ENCODE results near the gene WDR36.

WDR36 gene

DNA sequence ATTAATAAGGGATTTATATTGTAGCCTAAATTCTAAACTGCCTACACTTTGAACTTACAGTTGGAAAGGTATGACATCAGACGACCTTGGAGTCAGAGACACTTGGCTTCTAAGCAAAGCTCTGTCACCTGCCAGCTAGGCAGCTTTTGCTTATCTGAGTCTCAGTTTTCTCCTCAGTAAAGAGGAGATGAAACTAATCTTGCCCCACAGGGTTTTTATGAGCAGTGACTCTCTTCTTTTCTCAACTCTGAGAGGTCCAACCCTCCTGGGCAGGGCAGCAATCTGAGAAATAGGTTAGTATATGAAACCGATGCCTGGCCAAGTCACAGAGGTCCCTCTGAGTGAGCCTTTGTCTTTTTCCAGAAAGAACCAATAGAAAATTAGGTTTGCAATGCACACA lies 53.9 kb downstream of the WDR36 start:
- no peaks in the 10 kb centered on the region for H3K36me3 ChIP-seq (ENCODE audit: control insufficient read depth, insufficient read depth, low read length)
- H3K4me3 ChIP-seq (ENCODE audit: low read length) = no peak overlapping the region
- H3K9ac ChIP-seq (ENCODE audit: low read length) = no peak overlapping the region
- no peaks in the 10 kb centered on the region for H3K27me3 ChIP-seq (ENCODE audit: control insufficient read depth, insufficient read depth, low read length)
- H3K9me3 ChIP-seq (ENCODE audit: control insufficient read depth, low read length) = no peaks in the 10 kb centered on the region
- no peaks in the 10 kb centered on the region for H3K4me1 ChIP-seq (ENCODE audit: control insufficient read depth, insufficient read depth, low read length)

DNA sequence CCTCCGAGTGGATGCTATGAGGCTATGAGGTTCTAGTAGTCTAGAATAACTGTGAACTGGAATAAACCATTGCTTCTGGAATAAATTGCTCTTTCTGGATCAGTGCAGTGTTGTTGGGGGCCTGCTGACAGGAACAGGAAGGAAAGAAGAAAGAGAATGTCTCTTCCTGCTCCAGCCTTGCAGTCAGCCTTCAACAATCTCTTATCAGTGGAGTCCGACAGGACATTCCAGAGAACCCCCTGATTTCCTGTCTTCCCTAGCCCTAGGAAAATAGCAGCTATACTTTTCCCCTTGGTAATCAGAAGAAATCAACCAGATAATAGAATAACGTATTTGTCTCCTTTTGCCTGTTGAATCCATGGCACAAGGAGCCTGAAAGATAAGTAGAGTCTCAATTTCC lies 55.4 kb downstream of the WDR36 start:
- Histone ChIP-seq H3K27me3 (ENCODE audit: control insufficient read depth, insufficient read depth, low read length) (no peaks in the 10 kb centered on the region), H3K36me3 (ENCODE audit: control insufficient read depth, insufficient read depth, low read length) (no peaks in the 10 kb centered on the region), H3K9ac (ENCODE audit: low read length) (no peak overlapping the region), H3K4me1 (ENCODE audit: control insufficient read depth, insufficient read depth, low read length) (no peaks in the 10 kb centered on the region), H3K9me3 (ENCODE audit: control insufficient read depth, low read length) (no peaks in the 10 kb centered on the region), H3K4me3 (ENCODE audit: low read length) (no peak overlapping the region)

DNA sequence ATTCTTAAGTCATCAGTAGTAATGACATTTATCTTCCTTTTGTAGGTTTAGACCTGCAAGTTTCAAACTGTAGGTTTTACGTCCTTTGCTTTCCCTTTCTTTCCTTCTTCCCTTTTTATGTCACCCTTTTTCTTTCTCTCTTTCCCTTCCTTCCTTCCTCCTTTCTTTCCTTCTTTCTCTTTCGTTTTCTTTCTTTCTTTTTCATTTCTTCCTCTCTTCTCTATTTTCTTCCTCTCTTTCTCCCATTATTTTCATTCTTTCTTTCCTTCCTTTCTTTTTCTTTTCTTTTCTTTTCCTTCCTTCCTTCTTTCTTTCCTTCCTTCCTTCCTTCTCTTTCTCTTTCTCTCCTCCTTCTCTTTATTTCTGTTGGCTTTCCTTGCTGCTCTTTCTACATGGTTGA lies 59.9 kb downstream of the WDR36 start:
- no peaks in the 10 kb centered on the region for H3K27me3 ChIP-seq (ENCODE audit: control insufficient read depth, insufficient read depth, low read length)
- no peaks in the 10 kb centered on the region for H3K4me1 ChIP-seq (ENCODE audit: control insufficient read depth, insufficient read depth, low read length)
- no peaks in the 10 kb centered on the region for H3K36me3 ChIP-seq (ENCODE audit: control insufficient read depth, insufficient read depth, low read length)
- no peak overlapping the region for H3K9ac ChIP-seq (ENCODE audit: low read length)
- H3K9me3 ChIP-seq (ENCODE audit: control insufficient read depth, low read length) = no peaks in the 10 kb centered on the region
- no peak overlapping the region for H3K4me3 ChIP-seq (ENCODE audit: low read length)

DNA sequence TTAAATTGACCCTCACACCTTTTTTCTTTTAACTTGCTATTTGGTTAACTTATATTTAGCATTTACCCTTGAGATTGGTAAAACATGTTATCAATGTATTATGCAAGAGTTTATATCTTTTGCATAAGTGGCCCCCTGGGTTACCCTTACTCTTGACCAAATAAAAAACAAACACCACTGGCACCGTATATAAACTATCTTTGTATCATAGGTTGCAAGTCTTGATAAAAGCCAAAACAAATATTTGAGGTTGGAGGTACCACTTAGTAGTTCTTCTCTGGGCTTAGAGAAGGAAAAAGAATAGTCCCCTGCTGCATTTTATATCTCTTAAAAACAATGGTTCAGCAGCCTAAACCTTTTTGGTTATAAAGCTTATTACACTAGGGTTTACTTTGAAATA lies 61.3 kb downstream of the WDR36 start:
- H3K4me3 ChIP-seq (ENCODE audit: low read length) = no peak overlapping the region
- no peaks in the 10 kb centered on the region for H3K9me3 ChIP-seq (ENCODE audit: control insufficient read depth, low read length)
- no peaks in the 10 kb centered on the region for H3K36me3 ChIP-seq (ENCODE audit: control insufficient read depth, insufficient read depth, low read length)
- no peaks in the 10 kb centered on the region for H3K4me1 ChIP-seq (ENCODE audit: control insufficient read depth, insufficient read depth, low read length)
- H3K27me3 ChIP-seq (ENCODE audit: control insufficient read depth, insufficient read depth, low read length) = no peaks in the 10 kb centered on the region
- no peak overlapping the region for H3K9ac ChIP-seq (ENCODE audit: low read length)

DNA sequence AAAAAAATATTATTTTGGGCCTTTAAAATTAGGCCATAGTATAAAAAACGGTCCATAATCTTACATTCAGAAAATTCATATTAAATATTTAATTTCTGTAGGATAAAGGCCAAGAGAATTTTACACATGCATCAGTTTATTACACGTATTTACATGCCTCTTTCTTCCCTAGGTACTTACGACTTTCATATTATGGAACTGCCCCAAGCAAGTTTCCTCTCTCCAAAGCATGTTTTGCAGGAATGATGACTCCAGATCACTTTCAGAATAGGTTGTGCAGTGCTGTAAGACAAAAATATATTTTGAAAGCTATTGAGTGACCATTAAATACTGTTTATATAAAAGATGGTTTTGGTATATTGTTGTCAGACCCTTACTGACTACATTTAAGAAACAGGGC lies 61.8 kb downstream of the WDR36 start:
- H3K4me1 ChIP-seq (ENCODE audit: control insufficient read depth, insufficient read depth, low read length) = no peaks in the 10 kb centered on the region
- no peak overlapping the region for H3K9ac ChIP-seq (ENCODE audit: low read length)
- H3K36me3 ChIP-seq (ENCODE audit: control insufficient read depth, insufficient read depth, low read length) = no peaks in the 10 kb centered on the region
- no peaks in the 10 kb centered on the region for H3K27me3 ChIP-seq (ENCODE audit: control insufficient read depth, insufficient read depth, low read length)
- no peaks in the 10 kb centered on the region for H3K9me3 ChIP-seq (ENCODE audit: control insufficient read depth, low read length)
- no peak overlapping the region for H3K4me3 ChIP-seq (ENCODE audit: low read length)

DNA sequence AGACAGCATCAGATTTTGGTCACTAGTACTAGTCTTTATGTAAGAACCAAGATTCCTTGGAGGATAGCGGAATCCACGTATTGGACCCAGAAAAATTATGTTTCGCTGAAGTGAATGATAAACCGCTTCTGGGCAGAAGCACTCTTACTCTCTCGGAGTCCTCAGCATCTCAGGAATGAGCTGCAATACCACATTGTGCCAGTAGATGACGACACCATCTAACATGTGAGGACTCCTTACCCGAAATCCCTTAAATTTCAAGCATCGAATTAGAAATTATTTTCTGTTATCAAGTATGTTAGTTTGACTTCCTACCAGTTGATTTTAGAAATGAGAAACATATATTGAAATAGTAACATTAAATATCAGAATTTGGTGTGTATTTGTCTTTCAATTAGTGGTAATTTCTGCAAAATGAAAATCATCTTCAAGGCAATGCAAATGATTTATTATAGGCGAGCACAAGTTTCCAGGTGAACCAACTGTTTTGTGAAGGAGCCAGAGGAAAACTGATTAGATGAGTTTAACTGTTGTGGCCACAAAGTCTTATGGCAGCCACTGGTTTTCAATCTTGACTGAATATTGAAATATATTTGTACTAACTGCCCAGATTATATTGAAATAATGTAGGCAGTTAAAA lies 66.1 kb downstream of the WDR36 start:
- Histone ChIP-seq H3K9me3 (ENCODE audit: control insufficient read depth, low read length) (no peaks in the 10 kb centered on the region), H3K4me3 (ENCODE audit: low read length) (no peak overlapping the region), H3K9ac (ENCODE audit: low read length) (no peak overlapping the region), H3K36me3 (ENCODE audit: control insufficient read depth, insufficient read depth, low read length) (no peaks in the 10 kb centered on the region), H3K27me3 (ENCODE audit: control insufficient read depth, insufficient read depth, low read length) (no peaks in the 10 kb centered on the region), H3K4me1 (ENCODE audit: control insufficient read depth, insufficient read depth, low read length) (no peaks in the 10 kb centered on the region)

DNA sequence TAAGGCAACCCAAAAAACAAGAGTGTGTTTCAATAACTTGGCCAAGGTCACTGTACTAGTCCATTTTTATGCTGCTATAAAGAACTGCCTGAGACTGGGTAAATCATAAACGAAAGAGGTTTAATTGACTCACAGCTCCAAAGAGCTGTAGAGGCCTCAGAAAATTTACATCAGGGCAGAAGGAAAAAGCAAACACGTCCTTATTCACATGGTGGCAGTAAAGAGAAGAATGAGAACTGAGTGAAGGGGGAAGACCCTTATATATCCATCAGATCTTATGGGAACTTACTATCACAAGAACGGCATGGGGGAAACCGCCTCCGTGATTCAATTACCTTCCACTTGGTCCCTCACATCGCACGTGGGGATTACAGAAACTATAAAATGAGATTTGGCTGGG lies 67.7 kb downstream of the WDR36 start:
- Histone ChIP-seq H3K4me1 (ENCODE audit: control insufficient read depth, insufficient read depth, low read length) (no peaks in the 10 kb centered on the region), H3K27me3 (ENCODE audit: control insufficient read depth, insufficient read depth, low read length) (no peaks in the 10 kb centered on the region), H3K36me3 (ENCODE audit: control insufficient read depth, insufficient read depth, low read length) (no peaks in the 10 kb centered on the region), H3K9ac (ENCODE audit: low read length) (no peak overlapping the region), H3K9me3 (ENCODE audit: control insufficient read depth, low read length) (no peaks in the 10 kb centered on the region), H3K4me3 (ENCODE audit: low read length) (no peak overlapping the region)

DNA sequence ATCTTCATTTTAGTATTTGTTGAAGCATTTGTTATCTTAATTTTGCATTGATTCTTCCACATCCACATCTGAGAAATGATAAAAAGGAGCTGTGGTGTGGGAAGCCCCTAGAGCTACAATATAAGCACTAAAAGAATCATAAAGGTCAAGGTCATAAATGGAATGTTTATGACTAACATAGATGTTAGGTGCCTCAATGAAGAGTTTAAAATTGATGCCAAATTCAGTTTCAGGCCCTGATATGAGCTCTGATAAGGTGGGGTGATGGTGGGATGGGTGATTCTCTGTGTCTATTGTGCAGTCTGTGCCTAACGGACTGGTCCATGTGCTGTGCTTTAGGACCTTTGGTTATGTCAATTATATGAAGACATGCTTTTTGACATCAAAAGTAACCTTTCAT lies 70.9 kb downstream of the WDR36 start:
- no peak overlapping the region for H3K9ac ChIP-seq (ENCODE audit: low read length)
- no peaks in the 10 kb centered on the region for H3K9me3 ChIP-seq (ENCODE audit: control insufficient read depth, low read length)

DNA sequence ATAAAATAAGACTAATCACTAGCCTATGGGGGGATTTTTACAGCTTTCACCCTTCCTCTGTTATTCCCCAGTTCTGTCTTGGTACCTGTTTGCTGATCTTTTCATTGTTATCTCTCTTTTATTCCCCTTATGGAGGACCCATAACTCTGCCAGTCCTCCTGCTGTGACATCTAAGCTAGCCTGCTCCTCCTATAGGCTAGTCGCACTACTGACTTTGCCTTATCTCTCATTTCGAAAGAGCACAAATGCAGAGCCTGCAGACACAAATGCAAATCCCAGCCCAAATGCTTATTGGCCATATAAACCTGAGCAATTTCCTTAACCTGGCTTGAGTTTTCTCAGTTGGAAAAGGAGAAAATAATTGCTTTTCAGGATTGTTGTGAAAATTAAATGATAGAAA lies 72.9 kb downstream of the WDR36 start:
- H3K9me3 ChIP-seq (ENCODE audit: control insufficient read depth, low read length) = no peaks in the 10 kb centered on the region
- H3K27me3 ChIP-seq (ENCODE audit: control insufficient read depth, insufficient read depth, low read length) = no peaks in the 10 kb centered on the region
- no peak overlapping the region for H3K4me3 ChIP-seq (ENCODE audit: low read length)
- no peaks in the 10 kb centered on the region for H3K36me3 ChIP-seq (ENCODE audit: control insufficient read depth, insufficient read depth, low read length)
- H3K4me1 ChIP-seq (ENCODE audit: control insufficient read depth, insufficient read depth, low read length) = no peaks in the 10 kb centered on the region
- no peak overlapping the region for H3K9ac ChIP-seq (ENCODE audit: low read length)

More for the DNA sequence above, 70.9 kb downstream of the WDR36 start:
- Histone ChIP-seq H3K4me1 (ENCODE audit: control insufficient read depth, insufficient read depth, low read length) (no peaks in the 10 kb centered on the region), H3K4me3 (ENCODE audit: low read length) (no peak overlapping the region), H3K36me3 (ENCODE audit: control insufficient read depth, insufficient read depth, low read length) (no peaks in the 10 kb centered on the region), H3K27me3 (ENCODE audit: control insufficient read depth, insufficient read depth, low read length) (no peaks in the 10 kb centered on the region)

DNA sequence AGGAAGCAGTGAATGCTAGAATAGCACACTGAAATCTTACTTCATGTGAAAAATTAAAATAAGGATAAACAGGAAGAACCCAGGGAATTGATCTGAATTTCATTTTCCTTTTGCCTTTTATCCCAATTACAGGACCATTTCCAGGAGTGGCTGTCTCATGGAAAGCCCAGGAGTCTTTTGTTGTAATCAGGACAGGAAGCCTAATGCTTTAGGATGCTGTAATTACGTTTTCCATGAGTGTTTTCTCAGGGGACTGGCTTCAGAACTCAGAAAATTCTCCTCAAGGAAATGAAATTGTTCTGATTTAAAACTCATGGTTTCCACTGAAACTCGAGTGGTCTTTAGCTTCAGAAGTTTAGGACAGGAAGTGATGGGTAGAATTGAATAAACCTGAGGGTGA lies 75.4 kb downstream of the WDR36 start:
- Histone ChIP-seq H3K4me1 (ENCODE audit: control insufficient read depth, insufficient read depth, low read length) (no peaks in the 10 kb centered on the region), H3K9me3 (ENCODE audit: control insufficient read depth, low read length) (no peaks in the 10 kb centered on the region), H3K27me3 (ENCODE audit: control insufficient read depth, insufficient read depth, low read length) (no peaks in the 10 kb centered on the region), H3K9ac (ENCODE audit: low read length) (no peak overlapping the region), H3K4me3 (ENCODE audit: low read length) (no peak overlapping the region), H3K36me3 (ENCODE audit: control insufficient read depth, insufficient read depth, low read length) (no peaks in the 10 kb centered on the region)

DNA sequence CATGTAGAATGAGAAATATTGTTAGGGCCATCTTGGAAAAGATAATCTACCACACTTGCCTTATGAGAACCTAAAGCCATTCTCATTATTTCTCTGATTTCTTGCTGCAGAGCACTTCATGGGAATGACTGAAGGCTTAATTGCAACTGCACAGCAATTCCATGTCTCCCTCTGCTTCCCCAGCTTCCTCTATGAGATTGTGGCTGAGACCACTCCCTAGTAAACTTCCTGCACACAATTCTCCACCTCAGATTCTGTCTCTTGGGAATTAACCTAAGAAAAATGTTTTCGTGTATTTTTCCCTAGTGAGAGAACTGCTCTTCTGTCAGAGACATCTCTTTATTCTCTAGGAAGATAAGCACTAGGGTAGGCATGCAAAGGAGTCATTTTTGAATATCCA lies 76.5 kb downstream of the WDR36 start:
- Histone ChIP-seq H3K36me3 (ENCODE audit: control insufficient read depth, insufficient read depth, low read length) (no peaks in the 10 kb centered on the region), H3K4me1 (ENCODE audit: control insufficient read depth, insufficient read depth, low read length) (no peaks in the 10 kb centered on the region), H3K9me3 (ENCODE audit: control insufficient read depth, low read length) (no peaks in the 10 kb centered on the region), H3K9ac (ENCODE audit: low read length) (no peak overlapping the region), H3K27me3 (ENCODE audit: control insufficient read depth, insufficient read depth, low read length) (no peaks in the 10 kb centered on the region), H3K4me3 (ENCODE audit: low read length) (no peak overlapping the region)

DNA sequence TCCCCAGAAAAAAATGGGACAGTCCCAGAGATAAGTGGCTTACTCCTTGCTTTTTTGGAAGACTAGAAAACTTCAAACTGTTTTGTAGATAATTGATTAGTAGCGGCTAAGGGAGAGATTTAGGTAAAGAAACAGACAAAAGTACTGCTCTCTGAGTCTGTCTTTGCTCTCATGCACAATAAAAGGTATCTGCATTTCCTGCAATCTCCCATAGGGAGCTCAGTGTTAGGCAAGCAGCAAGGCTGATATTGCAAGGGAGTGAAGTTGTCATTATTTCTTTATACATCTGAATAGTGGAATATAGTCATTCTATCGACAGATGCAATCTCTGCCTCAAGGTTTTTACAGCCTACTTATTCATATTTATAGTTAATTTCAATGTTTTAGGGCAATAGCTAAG lies 77.1 kb downstream of the WDR36 start:
- Histone ChIP-seq H3K9ac (ENCODE audit: low read length) (no peak overlapping the region), H3K4me1 (ENCODE audit: control insufficient read depth, insufficient read depth, low read length) (no peaks in the 10 kb centered on the region), H3K4me3 (ENCODE audit: low read length) (no peak overlapping the region), H3K27me3 (ENCODE audit: control insufficient read depth, insufficient read depth, low read length) (no peaks in the 10 kb centered on the region), H3K36me3 (ENCODE audit: control insufficient read depth, insufficient read depth, low read length) (no peaks in the 10 kb centered on the region), H3K9me3 (ENCODE audit: control insufficient read depth, low read length) (no peaks in the 10 kb centered on the region)

DNA sequence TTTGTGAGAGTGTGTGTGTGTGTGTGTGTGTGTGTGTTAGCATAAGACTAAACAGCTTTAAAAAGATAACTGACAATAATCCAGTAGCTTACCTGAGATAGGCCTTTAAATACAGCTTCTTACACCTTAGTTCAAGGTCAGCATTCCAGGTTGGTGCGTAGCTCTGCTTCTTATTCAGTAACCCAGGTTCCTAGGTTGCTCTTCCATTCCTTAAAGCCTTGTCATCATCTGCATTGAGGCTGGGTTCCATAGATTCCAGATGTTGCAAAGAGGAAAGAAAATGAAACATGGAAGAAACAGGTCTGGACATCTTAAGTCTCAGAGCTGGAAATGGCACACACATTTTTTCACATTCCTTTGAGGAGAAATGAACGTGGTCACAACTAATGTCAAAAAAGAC lies 78.1 kb downstream of the WDR36 start:
- Histone ChIP-seq H3K36me3 (ENCODE audit: control insufficient read depth, insufficient read depth, low read length) (no peaks in the 10 kb centered on the region), H3K4me1 (ENCODE audit: control insufficient read depth, insufficient read depth, low read length) (no peaks in the 10 kb centered on the region), H3K9ac (ENCODE audit: low read length) (no peak overlapping the region), H3K4me3 (ENCODE audit: low read length) (no peak overlapping the region), H3K9me3 (ENCODE audit: control insufficient read depth, low read length) (no peaks in the 10 kb centered on the region), H3K27me3 (ENCODE audit: control insufficient read depth, insufficient read depth, low read length) (no peaks in the 10 kb centered on the region)
